Glutamatergic neuron (in vitro differentiated cells): ENCODE measurements around the gene RAB6B. TPM values are rescaled to one million over a fixed set of nuclear protein-coding genes. Genes with fewer than 3 reads are reported as not detected.
A peak's percentile ranks its signal among the peaks of the same experiment; 100 is the strongest.

Source experiments
- DNase-seq: peaks from one replicate; pipeline ENCODE4 v3.0.0; 2022
- H3K27ac Mint-ChIP-seq: one replicate; pipeline ENCODE4 v1.8.0; 2020; ENCODE audit warnings: mild to moderate bottlenecking, mixed read lengths, inconsistent platforms; ENCODE audit not compliant: unreplicated experiment
- H3K27me3 Mint-ChIP-seq: one replicate; pipeline ENCODE4 v1.8.0; 2020; ENCODE audit warnings: mild to moderate bottlenecking, moderate library complexity, mixed read lengths, inconsistent platforms; ENCODE audit not compliant: unreplicated experiment
- H3K36me3 Mint-ChIP-seq: one replicate; pipeline ENCODE4 v1.8.0; 2020; ENCODE audit warnings: mild to moderate bottlenecking, mixed read lengths, inconsistent platforms; ENCODE audit not compliant: unreplicated experiment
- H3K4me1 Mint-ChIP-seq: one replicate; pipeline ENCODE4 v1.8.0; 2020; ENCODE audit warnings: mild to moderate bottlenecking, low read depth, mixed read lengths, inconsistent platforms; ENCODE audit not compliant: unreplicated experiment
- H3K4me3 Mint-ChIP-seq: one replicate; pipeline ENCODE4 v1.8.0; 2020; ENCODE audit warnings: mild to moderate bottlenecking, mixed read lengths, inconsistent platforms; ENCODE audit not compliant: unreplicated experiment
- H3K9me3 Mint-ChIP-seq: one replicate; pipeline ENCODE4 v1.8.0; 2020; ENCODE audit warnings: mild to moderate bottlenecking, moderate library complexity, mixed read lengths, inconsistent platforms; ENCODE audit not compliant: unreplicated experiment
- long read RNA-seq: library from polyadenylated mRNA; unstranded; transcript quantifications from one replicate; pipeline ENCODE4 v2.0.0, GENCODE V29; 2020; ENCODE audit not compliant: unreplicated experiment
- total RNA-seq: library from RNA; stranded (reverse); fragmentation: NEBNext Ultra II Directional; extraction: Animal tissue kit (Norgen Biotek cat#: 25700); gene quantifications from one replicate; pipeline ENCODE4 v1.2.1, GENCODE V29; 2021; ENCODE audit not compliant: unreplicated experiment
- TF ChIP-seq, protein P1 (sequence below): fragments of 200-600 bp; sonication (generic); IDR thresholded peaks from one replicate; pipeline ENCODE4 v1.5.0; 2021; ENCODE audit not compliant: partially characterized antibody, unreplicated experiment

The RAB6B gene
- total RNA-seq: 222 TPM
- long read RNA-seq, full-length matches to known transcripts: 1 of 4 reads
- long read RNA-seq, partial matches to known transcripts: 0 of 4 reads
- long read RNA-seq, other reads (novel, unspliced or antisense): 3 of 4 reads

- TF ChIP-seq, protein P1, sequence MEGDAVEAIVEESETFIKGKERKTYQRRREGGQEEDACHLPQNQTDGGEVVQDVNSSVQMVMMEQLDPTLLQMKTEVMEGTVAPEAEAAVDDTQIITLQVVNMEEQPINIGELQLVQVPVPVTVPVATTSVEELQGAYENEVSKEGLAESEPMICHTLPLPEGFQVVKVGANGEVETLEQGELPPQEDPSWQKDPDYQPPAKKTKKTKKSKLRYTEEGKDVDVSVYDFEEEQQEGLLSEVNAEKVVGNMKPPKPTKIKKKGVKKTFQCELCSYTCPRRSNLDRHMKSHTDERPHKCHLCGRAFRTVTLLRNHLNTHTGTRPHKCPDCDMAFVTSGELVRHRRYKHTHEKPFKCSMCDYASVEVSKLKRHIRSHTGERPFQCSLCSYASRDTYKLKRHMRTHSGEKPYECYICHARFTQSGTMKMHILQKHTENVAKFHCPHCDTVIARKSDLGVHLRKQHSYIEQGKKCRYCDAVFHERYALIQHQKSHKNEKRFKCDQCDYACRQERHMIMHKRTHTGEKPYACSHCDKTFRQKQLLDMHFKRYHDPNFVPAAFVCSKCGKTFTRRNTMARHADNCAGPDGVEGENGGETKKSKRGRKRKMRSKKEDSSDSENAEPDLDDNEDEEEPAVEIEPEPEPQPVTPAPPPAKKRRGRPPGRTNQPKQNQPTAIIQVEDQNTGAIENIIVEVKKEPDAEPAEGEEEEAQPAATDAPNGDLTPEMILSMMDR: no peak
Measured at GRCh38 chr3:133895208-133896001, at the start of gene RAB6B. Gene RAB6B, minus strand, starts transcription at chr3:133895882. Its CDS starts 416 bp downstream, at chr3:133895466.

GRCh38 chr3:133944641-133945380, 49.1 kb upstream of the RAB6B start:
- no peak overlapping the region for H3K4me3 Mint-ChIP-seq

More at GRCh38 chr3:133895208-133896001, at the start of gene RAB6B:
- Mint-ChIP-seq H3K4me3 (peak within 1 kb of the TSS; percentile 94), H3K27me3 (peaks cover 26% of the 10 kb centered on the region), H3K9me3 (peaks cover 28% of the 10 kb centered on the region), H3K27ac (peak within 1 kb of the TSS; percentile 96), H3K36me3 (no peaks in the 10 kb centered on the region), H3K4me1 (peaks cover 32% of the 10 kb centered on the region)
- peak; percentile 89 for DNase-seq

GRCh38 chr3:133944181-133944580, 48.5 kb upstream of the RAB6B start:
- Mint-ChIP-seq H3K27ac (no peak overlapping the region), H3K4me3 (no peak overlapping the region)

More at GRCh38 chr3:133944641-133945380, 49.1 kb upstream of the RAB6B start:
- peaks cover 3% of the 10 kb centered on the region for H3K9me3 Mint-ChIP-seq
- H3K27me3 Mint-ChIP-seq: peaks cover 3% of the 10 kb centered on the region
- no peaks in the 10 kb centered on the region for H3K36me3 Mint-ChIP-seq
- TF ChIP-seq, protein P1: no peak
- no peaks in the 10 kb centered on the region for H3K4me1 Mint-ChIP-seq
- DNase-seq: no peak
- H3K27ac Mint-ChIP-seq: no peak overlapping the region

GRCh38 chr3:133943639-133944141, 48.0 kb upstream of the RAB6B start:
- H3K9me3 Mint-ChIP-seq: peaks cover 2% of the 10 kb centered on the region
- no peaks in the 10 kb centered on the region for H3K4me1 Mint-ChIP-seq
- DNase-seq: no peak
- H3K27ac Mint-ChIP-seq: no peak overlapping the region
- no peak overlapping the region for H3K4me3 Mint-ChIP-seq
- TF ChIP-seq, protein P1: no peak
- peaks cover 2% of the 10 kb centered on the region for H3K27me3 Mint-ChIP-seq
- no peaks in the 10 kb centered on the region for H3K36me3 Mint-ChIP-seq

More at GRCh38 chr3:133944181-133944580, 48.5 kb upstream of the RAB6B start:
- TF ChIP-seq, protein P1: no peak
- no peak for DNase-seq
- Mint-ChIP-seq H3K9me3 (peaks cover 3% of the 10 kb centered on the region), H3K27me3 (peaks cover 3% of the 10 kb centered on the region), H3K4me1 (no peaks in the 10 kb centered on the region), H3K36me3 (no peaks in the 10 kb centered on the region)
